HCT116 (cell line): ENCODE data around the gene ACVR1. TPM values are rescaled to one million over a fixed set of nuclear protein-coding genes. Genes with fewer than 3 reads are reported as not detected.

Experiments
- ATAC-seq: fragments of 200-7000 bp; cut with Tn5 transposase; 2 replicates; pipeline ENCODE4 v1.9.1; 2020; ENCODE audit warnings: mild to moderate bottlenecking, moderate library complexity
- BruUV-seq: library from RNA; stranded (reverse); fragments of 400-500 nt; replicated peaks from 2 replicates; lab custom pipeline; 2021; lab: Mats Ljungman, UMichigan
- CTCF ChIA-PET: fragments of 300-600 bp; sonication (Branson Sonifier 250); formaldehyde crosslinking; loops from one replicate; lab custom pipeline; 2021; ENCODE audit warnings: antibody characterized with exemption; lab: Charles Lee
- POLR2A ChIA-PET: fragments of 300-600, 350-600 bp; sonication (Branson Sonifier 250); formaldehyde crosslinking; loops from one replicate; lab custom pipeline; 2021; ENCODE audit warnings: antibody characterized with exemption; lab: Charles Lee
- RAD21 ChIA-PET, 2 experiments: fragments of 300-600 bp; sonication (Branson Sonifier 250); formaldehyde crosslinking; loops; one replicate each; lab custom pipeline; 2023; ENCODE audit warnings: low total read pairs in 2 of 2; ENCODE audit not compliant: uncharacterized antibody in 2 of 2, unreplicated experiment in 2 of 2, low non-redundant PET in 1 of 2; lab: Charles Lee
- DNase-seq: peaks from one replicate; pipeline ENCODE4 v3.0.0-alpha.2; 2010; ENCODE audit warnings: low read depth, low spot score
- H2AFZ ChIP-seq: fragments of 200-600 bp; shearing (Covaris generic), sonication (generic); 2 replicates; pipeline ENCODE4 v1.6.1; 2017; ENCODE audit warnings: low read depth, mixed run types, mixed read lengths, antibody characterized with exemption, low read length; ENCODE audit not compliant: poor library complexity, severe bottlenecking
- H3K27ac ChIP-seq: 2 replicates; pipeline ENCODE4 v1.5.1; 2012; ENCODE audit warnings: low read depth, low read length
- H3K27me3 ChIP-seq: fragments of 200-600 bp; sonication (generic); 2 replicates; pipeline ENCODE4 v1.6.1; 2016; ENCODE audit warnings: mixed run types, low read length, mixed read lengths; ENCODE audit not compliant: insufficient read depth
- H3K36me3 ChIP-seq, 2 experiments: fragments of 200-500 bp in 1 of 2; fragments of 200-600 bp in 1 of 2; sonication (Bioruptor generic) in 1 of 2; sonication (generic) in 1 of 2; 2 replicates each; pipeline versions ENCODE4 v1.5.1 to v1.6.1; 2014 to 2016; ENCODE audit warnings: low read length in 2 of 2, inconsistent platforms in 1 of 2, mixed read lengths in 1 of 2, mixed run types in 1 of 2; ENCODE audit not compliant: insufficient read depth in 2 of 2, control insufficient read depth in 1 of 2
- H3K4me1 ChIP-seq, 2 experiments: fragments of 200-600 bp in 1 of 2; sonication (generic) in 1 of 2; 2 replicates each; pipeline versions ENCODE4 v1.5.1 to v1.6.1; 2012 to 2017; ENCODE audit warnings: low read length in 2 of 2, inconsistent platforms in 1 of 2, mild to moderate bottlenecking in 1 of 2, mixed read lengths in 1 of 2, mixed run types in 1 of 2, moderate library complexity in 1 of 2; ENCODE audit not compliant: insufficient read depth in 2 of 2, control insufficient read depth in 1 of 2
- H3K4me2 ChIP-seq: fragments of 200-600 bp; sonication (generic); 2 replicates; pipeline ENCODE4 v1.6.1; 2017; ENCODE audit warnings: mixed run types, low read length, mixed read lengths
- H3K4me3 ChIP-seq, 2 experiments: fragments of 200-600 bp in 1 of 2; sonication (generic) in 1 of 2; replicated peaks in 1 of 2; 2 replicates each; pipeline ENCODE4 v1.5.1; 2011 to 2016; ENCODE audit warnings: low read length in 2 of 2, control low read depth in 1 of 2, low read depth in 1 of 2, mild to moderate bottlenecking in 1 of 2, mixed read lengths in 1 of 2, mixed run types in 1 of 2
- H3K79me2 ChIP-seq: fragments of 200-600 bp; sonication (generic); 2 replicates; pipeline ENCODE4 v1.6.1; 2017; ENCODE audit warnings: mild to moderate bottlenecking, mixed run types, low read length, moderate library complexity, mixed read lengths; ENCODE audit not compliant: insufficient read depth
- H3K9ac ChIP-seq: fragments of 200-600 bp; sonication (generic); 2 replicates; pipeline ENCODE4 v1.6.1; 2016; ENCODE audit warnings: low read length, mixed read lengths
- H3K9me2 ChIP-seq: fragments of 200-600 bp; sonication (generic), shearing (Covaris generic); 2 replicates; pipeline ENCODE4 v1.6.1; 2017; ENCODE audit warnings: mixed run types, mild to moderate bottlenecking, moderate library complexity; ENCODE audit not compliant: insufficient read depth
- H3K9me3 ChIP-seq, 2 experiments: fragments of 200-500 bp in 1 of 2; fragments of 200-600 bp in 1 of 2; sonication (Bioruptor generic) in 1 of 2; sonication (generic) in 1 of 2; 2 replicates each; pipeline ENCODE4 v1.6.1; 2014 to 2017; ENCODE audit warnings: low read length in 2 of 2, mixed read lengths in 2 of 2, inconsistent platforms in 1 of 2, low read depth in 1 of 2, mild to moderate bottlenecking in 1 of 2, mixed run types in 1 of 2, moderate library complexity in 1 of 2; ENCODE audit not compliant: control insufficient read depth in 1 of 2, insufficient read depth in 1 of 2
- H4K20me1 ChIP-seq: fragments of 200-600 bp; sonication (generic), shearing (Covaris generic); 2 replicates; pipeline ENCODE4 v1.6.1; 2017; ENCODE audit warnings: mixed run types, mild to moderate bottlenecking, moderate library complexity; ENCODE audit not compliant: insufficient read depth
- CBX3 ChIP-seq: IDR thresholded peaks from 2 replicates; pipeline ENCODE4 v1.6.1; 2012; ENCODE audit warnings: low read depth
- CEBPB ChIP-seq: IDR thresholded peaks from 2 replicates; pipeline ENCODE4 v1.6.1; 2012; ENCODE audit warnings: low read depth
- CTCF ChIP-seq, 3 experiments: fragments of 200-600 bp in 1 of 3; sonication (generic) in 1 of 3; IDR thresholded peaks in 2 of 3; conservative IDR thresholded peaks in 1 of 3; 2 replicates each; pipeline ENCODE4 v1.5.1; 2012 to 2017; ENCODE audit warnings: low read depth in 2 of 3, low read length in 2 of 3, antibody characterized with exemption in 1 of 3, borderline replicate concordance in 1 of 3, control low read depth in 1 of 3, mild to moderate bottlenecking in 1 of 3, mixed read lengths in 1 of 3, mixed run types in 1 of 3, moderate library complexity in 1 of 3; ENCODE audit not compliant: insufficient read depth in 1 of 3
- ELF1 ChIP-seq: IDR thresholded peaks from 2 replicates; pipeline ENCODE4 v1.6.1; 2012; ENCODE audit warnings: low read depth, borderline replicate concordance
- EZH2 ChIP-seq: fragments of 200-600 bp; sonication (generic); IDR thresholded peaks from 2 replicates; pipeline ENCODE4 v1.6.1; 2017; ENCODE audit warnings: antibody characterized with exemption, mixed run types
- EZH2phosphoT487 ChIP-seq: fragments of 200-600 bp; IDR thresholded peaks from 2 replicates; pipeline ENCODE4 v1.6.1; 2018; ENCODE audit warnings: antibody characterized with exemption, borderline replicate concordance
- FOSL1 ChIP-seq: IDR thresholded peaks from 2 replicates; pipeline ENCODE4 v1.6.1; 2012; ENCODE audit warnings: low read depth
- JUND ChIP-seq: IDR thresholded peaks from 2 replicates; pipeline ENCODE4 v1.6.1; 2012
- POLR2A ChIP-seq: IDR thresholded peaks from 2 replicates; pipeline ENCODE4 v1.7.0; 2011; ENCODE audit warnings: borderline replicate concordance; ENCODE audit not compliant: insufficient read depth, insufficient read length; ENCODE audit errors: extremely low read depth
- REST ChIP-seq: IDR thresholded peaks from 2 replicates; pipeline ENCODE4 v1.6.1; 2012; ENCODE audit warnings: low read depth
- ZFX ChIP-seq: fragments of 450-650 bp; IDR thresholded peaks from 2 replicates; pipeline ENCODE4 v1.6.1; 2017
- ZNF274 ChIP-seq: fragments of 200-500 bp; sonication (Bioruptor generic); IDR thresholded peaks from 2 replicates; pipeline ENCODE4 v1.6.1; 2014; ENCODE audit warnings: mild to moderate bottlenecking, low read depth, low read length, inconsistent platforms
- intact Hi-C: fragments of 100-400 bp; cut with micrococcal nuclease; formaldehyde crosslinking; loops from 2 replicates; pipeline ENCODE4 v1.10.0; 2022
- total RNA-seq: library from RNA; stranded (reverse); gene quantifications from one replicate; pipeline ENCODE4 v1.2.1, GENCODE V29; 2021; ENCODE audit not compliant: unreplicated experiment

The ACVR1 gene
- total RNA-seq, 1 experiment from 2014 or later, result 16.9 TPM

- no peak for DNase-seq
- no TSS peak for BruUV-seq
- no peaks in the 10 kb centered on the region for H4K20me1 ChIP-seq
- CTCF ChIA-PET, result no interaction called here
- peaks cover 47 to 51% of the 10 kb centered on the region in 2 experiments for H3K4me1 ChIP-seq
- no peak overlapping the region for H3K4me2 ChIP-seq
- no peaks in the 10 kb centered on the region for H3K36me3 ChIP-seq
- H3K27me3 ChIP-seq, result no peaks in the 10 kb centered on the region
- H3K9me3 ChIP-seq, result no peaks in the 10 kb centered on the region
- no peaks in the 10 kb centered on the region for H3K79me2 ChIP-seq
- H3K9me2 ChIP-seq, result no peaks in the 10 kb centered on the region
- POLR2A ChIA-PET, result no interaction called here
- no peak overlapping the region for H3K9ac ChIP-seq
- no peak overlapping the region for H2AFZ ChIP-seq
- no peak for ATAC-seq
- intact Hi-C loops, result no loop called here
- RAD21 ChIA-PET, result no interaction called here
- TF ChIP-seq POLR2A (no peak), FOSL1 (no peak), ELF1 (no peak), ZFX (no peak), CEBPB (no peak), JUND (no peak), ZNF274 (no peak), EZH2 (no peak)
- H3K27ac ChIP-seq, result no peak overlapping the region
- H3K4me3 ChIP-seq, result no peak overlapping the region
These were observed 40.7 kb downstream of the ACVR1 start for GRCh38 chr2:157835425-157835824.

- intact Hi-C loops, result no loop called here
- Histone ChIP-seq H3K27me3 (no peaks in the 10 kb centered on the region), H3K9ac (no peak overlapping the region), H3K9me3 (no peaks in the 10 kb centered on the region), H3K36me3 (no peaks in the 10 kb centered on the region), H3K4me2 (no peak overlapping the region), H3K27ac (no peak overlapping the region), H4K20me1 (no peaks in the 10 kb centered on the region), H3K9me2 (no peaks in the 10 kb centered on the region), H3K4me3 (no peak overlapping the region), H3K79me2 (no peaks in the 10 kb centered on the region), H3K4me1 (peaks cover 46 to 49% of the 10 kb centered on the region in 2 experiments), H2AFZ (no peak overlapping the region)
- ChIA-PET POLR2A (no interaction called here), RAD21 (no interaction called here), CTCF (no interaction called here)
- DNase-seq (no peak), ATAC-seq (no peak)
- TF ChIP-seq POLR2A (no peak), CBX3 (no peak), CTCF (IDR thresholded peaks at IDR 0.05 in 2 of 3, conservative IDR thresholded peaks at IDR 0.05 in 1 of 3; ENCODE audit: borderline replicate concordance in 1 of 3, insufficient read depth in 1 of 3, low read depth in 2 of 3, low read length in 2 of 3) (no peak), REST (no peak), EZH2phosphoT487 (no peak), JUND (no peak), ELF1 (no peak)
- BruUV-seq, result no TSS peak
These were observed 41.1 kb downstream of the ACVR1 start for GRCh38 chr2:157835006-157835405.
